ENCODE results near the gene C1orf226.

C1orf226 gene

GRCh38 chr1:162385702-162386101, 4.2 kb downstream of the C1orf226 start:
- no peak for DNase-seq

- DNase-seq: no peak
Measured at GRCh38 chr1:162386292-162387225, 5.0 kb downstream of the C1orf226 start.

GRCh38 chr1:162387226-162388082, 5.9 kb downstream of the C1orf226 start:
- no peak for DNase-seq

GRCh38 chr1:162388083-162388594, 6.6 kb downstream of the C1orf226 start:
- no peak for DNase-seq

- DNase-seq: no peak
Measured at GRCh38 chr1:162388615-162389014, 7.1 kb downstream of the C1orf226 start.

- no peak for DNase-seq
Measured at GRCh38 chr1:162389021-162389818, 7.7 kb downstream of the C1orf226 start.

GRCh38 chr1:162389971-162390370, 8.4 kb downstream of the C1orf226 start:
- DNase-seq: no peak

- DNase-seq: no peak
Measured at GRCh38 chr1:162390396-162391185, 9.1 kb downstream of the C1orf226 start.

- no peak for DNase-seq
Measured at GRCh38 chr1:162391790-162392563, 10.4 kb downstream of the C1orf226 start.

GRCh38 chr1:162396201-162396906, 14.8 kb downstream of the C1orf226 start:
- DNase-seq: no peak

- DNase-seq: no peak
Measured at GRCh38 chr1:162397039-162397448, 15.5 kb downstream of the C1orf226 start.

- no peak for DNase-seq
Measured at GRCh38 chr1:162397943-162398560, 16.5 kb downstream of the C1orf226 start.

GRCh38 chr1:162398999-162399580, 17.6 kb downstream of the C1orf226 start:
- no peak for DNase-seq

GRCh38 chr1:162400790-162401355, 19.3 kb downstream of the C1orf226 start:
- no peak for DNase-seq

GRCh38 chr1:162404550-162405160, 23.1 kb downstream of the C1orf226 start:
- DNase-seq: no peak

GRCh38 chr1:162405800-162406199, 24.3 kb downstream of the C1orf226 start:
- no peak for DNase-seq

GRCh38 chr1:162406811-162407210, 25.3 kb downstream of the C1orf226 start:
- no peak for DNase-seq

GRCh38 chr1:162407539-162407938, 26.0 kb downstream of the C1orf226 start:
- no peak for DNase-seq

Data from T-helper 1 cell (primary cell).